Caco-2 (cell line): Measurements from ENCODE around the gene TLX1. TPM values are rescaled to one million over a fixed set of nuclear protein-coding genes. Genes with fewer than 3 reads are reported as not detected.

ENCODE experiments used
- BruUV-seq: library from RNA; stranded (reverse); fragments of 400-500 nt; replicated peaks from 2 replicates; lab custom pipeline; 2021; lab: Mats Ljungman, UMichigan
- CTCF ChIA-PET: fragments of 300-600 bp; sonication (Branson Sonifier 250); formaldehyde crosslinking; loops from one replicate; lab custom pipeline; 2022; ENCODE audit warnings: antibody characterized with exemption; lab: Charles Lee
- POLR2A ChIA-PET: fragments of 300-600 bp; sonication (Branson Sonifier 250); formaldehyde crosslinking; loops from one replicate; lab custom pipeline; 2022; ENCODE audit warnings: antibody characterized with exemption; lab: Charles Lee
- DNase-seq, 2 experiments: peaks; one replicate each; pipeline versions ENCODE4 v3.0.0 to v3.0.0-alpha.2; 2020 to 2022
- H3K27me3 ChIP-seq: replicated peaks from 2 replicates; pipeline ENCODE4 v1.6.0; 2011; ENCODE audit warnings: low read length; ENCODE audit not compliant: control insufficient read depth, insufficient read depth
- H3K36me3 ChIP-seq: 2 replicates; pipeline ENCODE4 v1.5.1; 2011; ENCODE audit warnings: low read length; ENCODE audit not compliant: control insufficient read depth, insufficient read depth
- H3K4me1 ChIP-seq: fragments of 250-450 bp; sonication (Bioruptor Pico); 2 replicates; pipeline ENCODE4 v1.5.1; 2020; ENCODE audit warnings: mild to moderate bottlenecking
- H3K4me3 ChIP-seq: 2 replicates; pipeline ENCODE4 v1.5.1; 2011; ENCODE audit warnings: low read depth, mild to moderate bottlenecking, control low read depth, low read length
- H3K9me3 ChIP-seq: fragments of 250-450 bp; sonication (Bioruptor Pico); 2 replicates; pipeline ENCODE4 v1.5.1; 2020; ENCODE audit warnings: mild to moderate bottlenecking, moderate library complexity
- H3K27ac Mint-ChIP-seq: one replicate; pipeline ENCODE4 v1.8.0; 2022; ENCODE audit warnings: mixed read lengths; ENCODE audit not compliant: unreplicated experiment
- H3K27me3 Mint-ChIP-seq: one replicate; pipeline ENCODE4 v1.8.0; 2022; ENCODE audit warnings: mixed read lengths; ENCODE audit not compliant: insufficient read depth, unreplicated experiment
- H3K36me3 Mint-ChIP-seq: one replicate; pipeline ENCODE4 v1.8.0; 2022; ENCODE audit warnings: mild to moderate bottlenecking, mixed read lengths; ENCODE audit not compliant: insufficient read depth, unreplicated experiment
- H3K4me1 Mint-ChIP-seq: one replicate; pipeline ENCODE4 v1.8.0; 2022; ENCODE audit warnings: low read depth, mixed read lengths; ENCODE audit not compliant: unreplicated experiment
- H3K4me3 Mint-ChIP-seq: one replicate; pipeline ENCODE4 v1.8.0; 2022; ENCODE audit warnings: mild to moderate bottlenecking, moderate library complexity, mixed read lengths; ENCODE audit not compliant: unreplicated experiment
- H3K9me3 Mint-ChIP-seq: one replicate; pipeline ENCODE4 v1.8.0; 2022; ENCODE audit warnings: mixed read lengths; ENCODE audit not compliant: unreplicated experiment
- intact Hi-C: fragments of 100-400 bp; cut with micrococcal nuclease; formaldehyde crosslinking; loops from one replicate; pipeline ENCODE4 v1.10.0; 2022; ENCODE audit not compliant: unreplicated experiment
- total RNA-seq: library from RNA; stranded (reverse); gene quantifications from 2 replicates; pipeline ENCODE4 v1.2.3, GENCODE V29; 2022
- TF ChIP-seq, protein P1 (sequence below), 2 experiments: fragments of 200-600 bp in 1 of 2; IDR thresholded peaks; 1 replicate in 1 of 2; 2 replicates in 1 of 2; pipeline versions ENCODE4 v1.5.1 to v1.8.0; 2011 to 2022; ENCODE audit warnings: antibody characterized with exemption in 1 of 2, control low read depth in 1 of 2, inconsistent platforms in 1 of 2, low read depth in 1 of 2, low read length in 1 of 2, mild to moderate bottlenecking in 1 of 2, moderate library complexity in 1 of 2; ENCODE audit not compliant: insufficient read depth in 1 of 2, severe bottlenecking in 1 of 2, unreplicated experiment in 1 of 2

The TLX1 gene
- total RNA-seq, 1 experiment from 2014 or later, result 2.3 TPM

GRCh38 chr10:101132636-101133473, 1.8 kb downstream of the TLX1 start:
- CTCF ChIA-PET, result interaction anchor here (4.6 kb wide), 1 partner anchor 9 kb away, joined by 24 read pairs; no protein-coding TSS in a partner anchor
- intact Hi-C loops, result no loop called here
- no peak for DNase-seq
- H3K27me3 Mint-ChIP-seq, result no peaks in the 10 kb centered on the region
- no peaks in the 10 kb centered on the region for H3K9me3 Mint-ChIP-seq
- H3K4me3 Mint-ChIP-seq, result peak overlapping the region; percentile 69
- Histone ChIP-seq H3K36me3 (no peaks in the 10 kb centered on the region), H3K4me3 (no peak overlapping the region), H3K4me1 (peaks cover 23% of the 10 kb centered on the region), H3K9me3 (no peaks in the 10 kb centered on the region), H3K27me3 (no peaks in the 10 kb centered on the region)
- no peak overlapping the region for H3K27ac Mint-ChIP-seq
- TF ChIP-seq, protein P1, sequence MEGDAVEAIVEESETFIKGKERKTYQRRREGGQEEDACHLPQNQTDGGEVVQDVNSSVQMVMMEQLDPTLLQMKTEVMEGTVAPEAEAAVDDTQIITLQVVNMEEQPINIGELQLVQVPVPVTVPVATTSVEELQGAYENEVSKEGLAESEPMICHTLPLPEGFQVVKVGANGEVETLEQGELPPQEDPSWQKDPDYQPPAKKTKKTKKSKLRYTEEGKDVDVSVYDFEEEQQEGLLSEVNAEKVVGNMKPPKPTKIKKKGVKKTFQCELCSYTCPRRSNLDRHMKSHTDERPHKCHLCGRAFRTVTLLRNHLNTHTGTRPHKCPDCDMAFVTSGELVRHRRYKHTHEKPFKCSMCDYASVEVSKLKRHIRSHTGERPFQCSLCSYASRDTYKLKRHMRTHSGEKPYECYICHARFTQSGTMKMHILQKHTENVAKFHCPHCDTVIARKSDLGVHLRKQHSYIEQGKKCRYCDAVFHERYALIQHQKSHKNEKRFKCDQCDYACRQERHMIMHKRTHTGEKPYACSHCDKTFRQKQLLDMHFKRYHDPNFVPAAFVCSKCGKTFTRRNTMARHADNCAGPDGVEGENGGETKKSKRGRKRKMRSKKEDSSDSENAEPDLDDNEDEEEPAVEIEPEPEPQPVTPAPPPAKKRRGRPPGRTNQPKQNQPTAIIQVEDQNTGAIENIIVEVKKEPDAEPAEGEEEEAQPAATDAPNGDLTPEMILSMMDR (IDR thresholded peaks at IDR 0.05; ENCODE audit: insufficient read depth in 1 of 2, low read depth in 1 of 2, low read length in 1 of 2, severe bottlenecking in 1 of 2, unreplicated experiment in 1 of 2), result no peak
- H3K36me3 Mint-ChIP-seq, result no peaks in the 10 kb centered on the region
- no TSS peak for BruUV-seq
- POLR2A ChIA-PET, result no interaction called here
- H3K4me1 Mint-ChIP-seq, result peaks cover 12% of the 10 kb centered on the region

GRCh38 chr10:101133489-101134298, 2.6 kb downstream of the TLX1 start:
- H3K4me1 ChIP-seq, result peaks cover 23% of the 10 kb centered on the region
- intact Hi-C loops, result no loop called here
- Mint-ChIP-seq H3K4me3 (no peak overlapping the region), H3K36me3 (no peaks in the 10 kb centered on the region), H3K4me1 (peaks cover 12% of the 10 kb centered on the region), H3K27me3 (no peaks in the 10 kb centered on the region), H3K9me3 (no peaks in the 10 kb centered on the region), H3K27ac (no peak overlapping the region)
- H3K36me3 ChIP-seq, result no peaks in the 10 kb centered on the region
- ChIA-PET CTCF (interaction anchor here (0.7 to 4.6 kb wide), 3 partner anchors 8 to 65 kb away, joined by 3 to 24 read pairs (median 5); no protein-coding TSS in a partner anchor), POLR2A (no interaction called here)
- DNase-seq, result no peak
- no TSS peak for BruUV-seq
- H3K27me3 ChIP-seq, result no peaks in the 10 kb centered on the region
- TF ChIP-seq, protein P1 (IDR thresholded peaks at IDR 0.05; ENCODE audit: insufficient read depth in 1 of 2, low read depth in 1 of 2, low read length in 1 of 2, severe bottlenecking in 1 of 2, unreplicated experiment in 1 of 2), result no peak
- H3K4me3 ChIP-seq, result no peak overlapping the region
- no peaks in the 10 kb centered on the region for H3K9me3 ChIP-seq
